H1 (cell line): ENCODE measurements around the gene PLXNB2. TPM values are rescaled to one million over a fixed set of nuclear protein-coding genes. Genes with fewer than 3 reads are reported as not detected.

Source experiments
- CHD2 ChIP-seq: IDR thresholded peaks from 2 replicates; pipeline ENCODE4 v1.6.1; 2012; ENCODE audit warnings: low read length, improper control_type of control experiment
- GABPA ChIP-seq: IDR thresholded peaks from 2 replicates; pipeline ENCODE4 v1.6.1; 2011; ENCODE audit warnings: mild to moderate bottlenecking, low read length, moderate library complexity, borderline replicate concordance; ENCODE audit not compliant: insufficient read depth
- RFX5 ChIP-seq: IDR thresholded peaks from 2 replicates; pipeline ENCODE4 v1.6.1; 2011; ENCODE audit warnings: low read depth, low read length, improper control_type of control experiment, borderline replicate concordance
- polyA plus RNA-seq, 7 experiments: library from polyadenylated mRNA; depleted of rRNA in 3 of 7; stranded (reverse) in 5 of 7; unstranded in 2 of 7; fragments of >200 nt in 5 of 7; fragments of 200-250 nt in 2 of 7; gene quantifications; 1 replicate in 5 of 7; 2 replicates in 1 of 7; 4 replicates in 1 of 7; pipeline versions ENCODE4 v1.2.1 to v1.2.3, GENCODE V29; 2011 to 2013; ENCODE audit warnings: missing spikeins in 2 of 7, mixed read lengths in 2 of 7
- total RNA-seq: library from RNA; stranded (reverse); fragmentation: NEBNext Ultra II Directional; extraction: Animal tissue kit (Norgen Biotek cat#: 25700); gene quantifications from 2 replicates; pipeline ENCODE4 v1.2.1, GENCODE V29; 2021

Gene PLXNB2
- total and polyA plus RNA-seq, 2 of the 8 experiments (the other 6 are each of a cell fraction or from before 2014, with no cell fraction given) = 58.3 to 92.8 TPM

DNA sequence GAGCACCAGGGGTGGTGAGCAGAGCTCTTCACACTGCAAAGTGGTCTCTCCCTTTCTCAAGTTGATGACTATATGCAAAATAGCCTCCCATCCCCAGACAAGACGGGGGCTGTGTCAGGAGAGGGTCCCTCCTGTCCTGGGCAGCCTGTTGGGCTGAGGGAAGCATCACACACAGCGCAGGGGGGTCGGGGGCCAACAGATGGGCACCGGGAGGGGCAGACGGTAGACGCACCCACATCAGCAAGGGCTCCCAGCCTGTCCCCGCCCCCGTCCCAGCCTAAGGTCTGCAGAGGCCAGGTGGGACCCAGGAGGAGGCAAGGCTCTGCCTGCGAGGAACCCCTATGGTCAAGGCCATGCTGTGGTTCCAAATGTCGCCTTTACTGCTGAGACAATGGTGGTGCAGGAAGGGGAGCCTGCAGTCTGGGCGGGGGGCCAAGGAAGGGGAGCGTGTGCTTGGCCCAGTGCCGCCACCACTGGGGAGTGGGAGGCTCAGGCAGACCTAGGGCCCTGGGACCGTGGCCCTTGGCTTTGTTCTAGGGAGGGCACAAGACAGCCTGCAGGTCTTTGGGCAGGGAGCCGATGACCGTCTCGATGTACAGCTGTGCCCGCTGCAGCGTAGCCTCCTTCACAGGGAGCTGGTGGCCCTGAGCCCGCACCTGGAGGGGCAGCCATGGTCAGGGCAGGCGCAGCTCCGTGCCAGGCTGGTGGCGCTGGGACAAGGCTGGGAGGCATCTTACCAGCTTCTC is 4.3 kb upstream of the PLXNB2 start (continued):
- TF ChIP-seq RFX5 (no peak), CHD2 (no peak), GABPA (no peak)
